HG02678 (cell line): ENCODE results near the gene NAT14.

Experiments
- ATAC-seq: cut with Tn5 transposase; IDR thresholded peaks from one replicate; pipeline ENCODE4 v1.9.1; 2021; ENCODE audit warnings: mild to moderate bottlenecking, moderate library complexity; ENCODE audit not compliant: unreplicated experiment

NAT14 gene

DNA sequence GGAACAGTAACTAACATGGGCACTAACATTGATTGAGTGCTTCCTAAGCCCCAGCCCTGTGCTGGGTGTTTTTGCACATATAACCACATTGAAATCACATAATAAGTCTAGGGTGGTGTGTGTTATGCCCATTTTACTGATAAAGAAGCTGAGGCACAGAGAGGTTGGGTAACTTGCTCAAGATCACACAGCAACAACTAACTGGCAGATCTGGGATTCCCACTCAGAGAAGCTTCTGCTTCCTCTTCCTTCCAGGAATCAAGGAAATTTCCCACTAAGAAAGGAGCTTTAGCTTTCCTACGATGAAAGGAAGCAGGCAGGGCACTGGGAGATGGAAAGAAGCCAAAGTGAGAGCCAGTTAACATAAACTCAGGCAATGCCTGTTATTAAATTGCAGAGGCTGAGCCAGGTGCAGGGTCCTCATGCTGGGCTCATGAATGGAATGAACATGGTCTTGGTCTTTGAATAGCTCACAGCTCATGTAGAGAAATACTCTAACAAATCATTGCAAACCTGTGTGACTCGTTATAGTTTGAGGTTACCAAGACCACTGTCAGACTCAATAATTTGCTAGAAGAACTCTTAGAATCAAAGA is 13.4 kb downstream of the NAT14 start:
- ATAC-seq, result no peak

DNA sequence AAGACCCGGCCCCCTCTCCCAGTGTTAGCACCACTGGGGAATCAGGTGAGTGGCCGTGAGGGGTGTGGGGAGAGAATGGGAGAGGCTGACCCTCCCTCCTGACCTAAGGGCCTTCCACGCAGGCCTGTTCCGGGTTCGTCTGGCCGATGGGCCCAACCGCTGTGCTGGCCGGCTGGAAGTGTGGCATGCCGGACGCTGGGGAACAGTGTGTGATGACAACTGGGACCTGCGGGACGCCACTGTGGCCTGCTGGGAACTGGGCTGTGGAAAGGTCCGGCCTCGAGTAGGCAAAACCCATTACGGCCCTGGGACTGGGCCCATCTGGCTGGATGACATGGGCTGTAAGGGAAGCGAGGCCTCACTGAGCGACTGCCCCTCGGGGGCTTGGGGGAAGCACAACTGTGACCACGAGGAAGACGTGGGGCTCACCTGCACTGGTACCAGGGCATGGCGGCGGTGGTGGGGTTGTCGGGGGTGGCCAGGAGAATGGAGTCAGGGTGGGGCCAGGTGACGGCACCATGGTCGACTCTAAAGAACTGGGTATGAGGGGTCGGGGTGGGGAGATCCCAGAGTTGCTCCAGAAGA is 15.5 kb downstream of the NAT14 start:
- ATAC-seq, result no peak

DNA sequence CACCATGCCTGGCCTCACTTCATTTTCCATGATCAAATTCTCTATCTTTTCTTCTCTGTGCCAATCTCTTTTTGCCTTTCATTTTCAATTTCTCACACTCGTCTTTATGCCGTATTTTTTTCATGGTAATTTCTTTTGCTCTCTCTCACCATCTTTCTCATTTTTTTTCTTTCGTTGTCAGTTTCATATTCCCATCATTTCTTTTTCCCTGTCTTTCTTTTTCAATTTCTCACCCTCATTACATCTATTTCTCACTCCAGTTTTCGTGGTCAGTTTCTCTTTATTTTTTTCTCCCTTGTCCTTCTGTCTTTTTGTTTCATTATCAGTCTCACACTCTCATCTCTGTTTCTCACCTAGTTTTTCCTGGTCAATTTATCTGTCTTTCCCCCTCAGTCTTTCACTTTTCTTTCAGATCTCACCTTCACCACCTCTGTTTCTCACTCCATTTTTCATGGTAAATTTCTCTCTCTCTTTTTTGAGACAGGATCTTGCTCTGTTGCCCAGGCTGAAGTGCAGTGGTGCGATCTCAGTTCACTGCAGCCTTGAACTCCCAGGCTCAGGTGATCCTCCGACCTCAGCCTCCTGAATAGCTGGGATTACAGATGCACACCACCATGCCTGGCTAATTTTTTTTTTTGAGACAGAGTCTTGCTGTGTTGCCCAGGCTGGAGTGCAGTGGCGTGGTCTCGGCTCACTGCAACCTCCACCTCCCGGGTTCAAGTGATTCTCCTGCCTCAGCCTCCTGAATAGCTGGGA is 17.4 kb downstream of the NAT14 start:
- ATAC-seq, result no peak

DNA sequence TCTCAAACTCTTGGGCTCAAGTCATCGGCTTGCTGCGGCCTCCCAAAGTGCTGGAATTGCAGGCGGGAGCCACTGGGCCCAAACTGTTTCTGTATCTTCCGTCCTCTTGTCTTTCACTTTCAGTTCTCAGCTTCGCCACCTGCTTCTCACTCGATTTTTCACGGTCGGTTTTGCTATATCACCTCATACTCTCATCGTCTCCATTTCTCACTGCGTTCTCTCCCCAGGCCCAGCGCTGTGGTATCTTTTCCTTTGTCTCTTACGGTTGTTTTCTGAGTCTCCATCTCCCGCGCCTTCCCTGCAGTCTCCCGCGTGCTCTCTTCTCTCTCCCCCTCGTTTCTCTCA is 18.1 kb downstream of the NAT14 start:
- ATAC-seq, result no peak

DNA sequence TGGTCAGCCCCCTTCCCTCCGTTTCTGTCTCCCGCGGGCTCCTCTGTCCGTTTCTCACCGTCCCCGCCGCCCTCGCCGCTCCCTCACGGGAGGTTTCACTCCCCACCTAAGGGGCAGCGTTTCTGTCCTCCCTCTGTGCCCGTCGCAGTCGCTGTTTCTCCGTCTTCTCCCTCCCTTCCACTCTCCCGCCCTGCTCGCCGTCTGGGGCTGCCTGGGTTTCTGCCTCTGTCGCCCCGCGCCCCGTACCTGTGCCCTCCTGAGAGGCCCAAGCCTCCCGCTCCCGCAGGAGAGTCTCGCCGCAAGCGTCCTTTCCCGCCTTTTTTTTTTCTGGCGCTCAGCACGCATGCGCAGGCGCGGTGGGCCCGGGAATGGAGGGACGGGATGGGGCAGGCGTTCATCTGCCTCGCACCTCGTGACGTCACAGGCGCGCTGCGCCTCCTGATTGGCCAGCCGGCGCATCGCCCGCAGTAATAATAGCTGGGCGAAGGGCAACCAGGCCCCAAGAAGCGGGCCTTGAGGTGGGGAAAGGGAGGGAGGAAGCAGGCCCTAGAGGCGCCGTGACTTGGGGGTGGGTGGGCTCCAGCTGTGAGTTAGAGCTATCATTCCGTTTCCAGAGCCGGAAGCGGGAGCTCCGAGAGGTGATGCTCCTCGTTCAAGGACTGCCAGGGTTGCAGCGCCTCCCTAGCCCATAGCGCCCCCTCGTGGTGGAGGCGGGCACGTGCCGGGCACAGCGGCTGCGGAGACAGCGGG is 18.7 kb downstream of the NAT14 start:
- peak; percentile 91 for ATAC-seq

DNA sequence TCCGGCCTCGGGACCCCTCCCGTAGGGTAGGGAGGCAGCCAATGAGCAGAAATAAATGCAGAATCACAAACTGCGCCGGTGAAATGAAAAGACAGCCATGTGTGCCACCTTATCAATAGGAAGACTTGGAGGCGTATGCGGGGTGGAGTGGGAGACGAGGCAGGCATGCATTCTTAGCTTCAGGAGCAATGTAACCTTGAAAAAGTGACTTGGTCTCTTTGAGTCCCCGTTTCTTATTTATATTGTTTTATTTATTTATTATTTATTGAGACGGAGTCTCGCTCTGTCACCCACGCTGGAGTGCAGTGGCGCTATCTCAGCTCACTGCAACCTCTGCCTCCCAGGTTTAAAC is 19.2 kb downstream of the NAT14 start:
- no peak for ATAC-seq

DNA sequence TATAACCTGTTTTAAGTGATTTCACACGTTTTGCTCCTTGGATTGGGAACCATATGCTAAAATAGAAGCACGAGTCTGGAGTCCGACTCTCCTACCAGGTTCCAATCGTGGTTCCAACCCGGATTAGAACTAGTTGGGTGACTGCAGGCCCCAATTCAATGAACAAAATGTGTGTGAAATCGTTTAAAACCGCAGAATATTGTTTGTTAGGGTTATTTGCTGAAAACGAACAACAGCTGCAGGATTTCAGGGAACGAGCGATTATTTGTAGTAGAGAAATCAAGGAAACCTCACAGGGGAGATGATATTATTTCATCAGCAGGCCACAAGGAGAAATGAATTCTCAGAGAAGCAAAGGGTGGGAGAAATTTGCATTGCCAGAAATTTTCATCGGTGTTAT is 20.0 kb downstream of the NAT14 start:
- no peak for ATAC-seq

DNA sequence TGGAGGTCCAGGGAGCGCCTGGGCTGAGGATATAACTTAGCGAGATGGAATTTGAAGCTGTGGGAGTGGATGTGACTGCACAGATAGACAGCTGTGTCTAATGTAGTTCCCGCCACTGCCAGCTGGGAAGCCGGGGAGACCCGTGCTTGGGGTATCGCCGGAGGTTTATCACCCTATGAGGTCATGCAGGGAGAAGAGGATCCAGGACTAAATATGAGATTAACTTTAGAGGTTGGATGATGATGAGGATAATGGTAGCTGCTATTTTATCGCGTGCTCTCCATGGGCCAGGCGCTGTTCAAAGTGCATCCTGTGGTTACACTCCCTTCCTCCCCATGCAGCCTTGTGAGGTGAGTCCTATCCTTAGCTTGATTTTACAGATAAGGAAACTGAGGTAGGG is 23.1 kb downstream of the NAT14 start:
- no peak for ATAC-seq

DNA sequence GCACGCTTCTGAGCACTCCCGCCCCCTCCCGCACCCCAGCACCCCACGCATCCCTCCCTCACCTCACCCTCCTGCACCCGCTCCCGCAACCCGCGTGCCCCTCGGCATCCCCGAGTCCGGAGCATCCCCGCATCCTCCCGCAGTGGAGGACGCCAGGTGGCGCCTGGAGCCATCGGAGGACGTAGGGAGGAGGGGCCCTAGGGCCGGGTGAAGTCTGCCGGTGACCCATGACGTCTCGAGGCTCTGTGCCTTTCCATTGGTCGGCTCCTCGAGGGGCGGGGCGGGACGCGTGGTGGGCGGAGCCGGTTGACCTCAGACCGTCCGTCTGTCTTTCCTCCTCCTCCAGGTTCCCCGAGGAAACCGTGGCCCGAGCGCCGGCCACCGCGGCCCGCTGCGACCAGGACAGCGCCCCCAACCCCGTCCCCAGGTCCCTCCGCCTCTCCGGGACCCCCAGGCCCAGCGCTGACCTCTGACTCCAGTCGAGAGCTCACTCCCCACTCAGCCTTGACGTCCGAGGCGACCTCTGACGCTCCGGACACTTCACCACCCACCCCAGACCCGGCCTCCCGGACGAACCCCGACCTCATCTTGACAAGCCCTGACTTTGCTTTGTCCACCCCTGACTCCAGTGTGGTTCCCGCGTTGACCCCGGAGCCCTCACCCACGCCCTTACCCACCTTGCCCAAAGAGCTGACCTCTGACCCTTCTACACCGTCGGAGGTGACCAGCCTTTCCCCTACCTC is 32.1 kb downstream of the NAT14 start:
- ATAC-seq, result peak; percentile 98

DNA sequence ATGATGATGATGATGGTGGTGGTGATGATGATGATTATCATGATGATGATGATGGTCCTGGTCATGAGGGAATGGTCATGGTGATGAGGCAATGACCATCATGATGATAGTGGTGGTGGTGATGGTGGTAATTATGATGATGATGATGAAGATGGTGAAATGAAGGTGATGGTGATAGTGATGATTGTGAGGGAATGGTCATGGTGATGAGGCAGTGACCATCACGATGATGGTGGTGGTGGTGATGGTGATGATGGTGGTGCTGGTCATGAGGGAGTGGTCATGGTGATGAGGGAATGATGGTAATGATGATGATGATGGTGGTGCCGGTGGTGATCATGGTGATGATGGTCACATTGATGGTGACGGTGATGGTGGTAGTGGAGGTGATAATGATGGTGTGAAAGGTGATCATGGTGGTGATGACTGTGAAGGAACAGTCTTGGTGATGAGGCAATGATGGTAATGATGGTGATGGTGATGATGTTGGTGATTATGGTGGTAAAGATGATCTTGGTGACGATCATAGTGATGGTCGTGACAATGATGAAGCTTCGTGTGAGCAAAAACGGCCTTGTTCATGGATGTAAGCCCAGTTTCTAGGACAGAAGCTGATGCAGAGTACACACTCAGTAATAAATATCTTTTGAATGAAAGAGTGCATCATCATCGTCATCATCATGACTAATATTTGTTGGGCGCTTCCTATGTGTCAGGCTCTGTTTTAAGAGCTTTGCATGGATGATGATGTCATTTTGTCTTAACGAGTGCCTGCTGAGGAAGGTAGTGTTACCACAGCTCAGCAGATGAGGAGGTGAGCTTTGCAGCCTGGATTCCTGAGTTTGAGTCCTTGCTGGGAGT is 34.7 kb downstream of the NAT14 start:
- no peak for ATAC-seq

DNA sequence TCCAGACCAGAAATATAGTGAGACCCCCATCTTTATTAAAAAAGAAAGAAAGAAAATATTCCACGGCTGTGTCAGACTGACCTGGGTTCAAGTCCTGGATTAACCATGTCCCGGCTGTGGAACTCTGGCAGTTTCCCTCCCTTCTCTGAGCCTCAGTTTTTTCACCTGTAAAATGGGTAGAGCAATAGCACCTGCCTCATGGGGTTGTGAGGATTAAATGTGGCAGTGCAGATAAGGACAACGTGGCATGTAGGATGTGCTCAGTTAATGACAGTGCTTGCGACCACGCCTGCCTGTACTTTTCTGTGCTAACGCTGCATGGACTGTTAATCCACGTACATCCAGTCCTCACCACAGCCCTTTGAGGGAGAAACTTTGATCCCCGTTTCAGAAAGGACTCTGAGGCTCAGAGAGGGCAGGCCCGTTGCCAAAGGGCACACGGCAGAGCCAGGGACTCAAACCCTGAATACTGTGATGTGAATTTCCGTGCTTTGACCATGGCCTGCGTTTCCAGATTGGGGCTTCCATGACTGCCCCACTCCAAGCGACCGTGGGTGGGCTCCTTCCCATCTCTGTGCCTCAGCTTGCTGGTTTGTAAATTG is 35.8 kb downstream of the NAT14 start:
- no peak for ATAC-seq

DNA sequence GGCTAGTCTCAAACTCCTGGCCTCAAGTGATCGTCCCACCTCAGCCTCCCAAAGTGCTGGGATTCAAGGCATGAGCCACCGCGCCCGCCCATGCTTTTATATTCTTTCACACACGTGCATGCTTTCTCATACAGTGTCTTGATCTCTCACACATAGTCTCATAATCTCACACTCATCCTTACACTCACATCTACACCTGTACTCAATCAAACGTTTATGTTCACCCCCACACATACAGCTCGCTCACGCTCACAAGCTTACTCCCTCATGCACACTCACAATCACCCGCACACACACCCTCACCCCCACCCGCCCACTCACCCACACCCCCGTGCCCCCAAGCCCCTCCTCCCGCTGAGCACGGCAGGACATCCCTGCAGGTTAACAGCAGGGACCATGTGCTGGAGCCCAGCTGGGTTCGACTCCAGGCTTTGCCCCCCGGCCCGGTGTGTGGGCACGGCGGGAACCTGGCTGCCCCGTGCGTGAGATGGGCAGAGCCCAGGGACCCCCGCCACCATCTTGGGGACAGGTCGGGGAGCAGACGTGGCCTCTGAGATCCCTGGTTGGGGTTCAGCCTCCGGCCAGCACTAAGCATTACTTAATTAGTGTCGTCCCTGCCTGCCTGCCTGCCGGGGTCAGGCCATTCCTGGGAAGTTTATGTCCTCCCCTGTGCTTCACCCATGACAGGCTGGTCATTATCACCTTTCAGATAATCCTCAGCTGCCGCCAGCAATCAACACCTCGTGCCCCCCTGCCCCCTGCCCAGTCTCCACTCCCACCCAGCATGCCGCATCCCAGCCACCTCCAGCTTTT is 40.5 kb downstream of the NAT14 start:
- no peak for ATAC-seq

DNA sequence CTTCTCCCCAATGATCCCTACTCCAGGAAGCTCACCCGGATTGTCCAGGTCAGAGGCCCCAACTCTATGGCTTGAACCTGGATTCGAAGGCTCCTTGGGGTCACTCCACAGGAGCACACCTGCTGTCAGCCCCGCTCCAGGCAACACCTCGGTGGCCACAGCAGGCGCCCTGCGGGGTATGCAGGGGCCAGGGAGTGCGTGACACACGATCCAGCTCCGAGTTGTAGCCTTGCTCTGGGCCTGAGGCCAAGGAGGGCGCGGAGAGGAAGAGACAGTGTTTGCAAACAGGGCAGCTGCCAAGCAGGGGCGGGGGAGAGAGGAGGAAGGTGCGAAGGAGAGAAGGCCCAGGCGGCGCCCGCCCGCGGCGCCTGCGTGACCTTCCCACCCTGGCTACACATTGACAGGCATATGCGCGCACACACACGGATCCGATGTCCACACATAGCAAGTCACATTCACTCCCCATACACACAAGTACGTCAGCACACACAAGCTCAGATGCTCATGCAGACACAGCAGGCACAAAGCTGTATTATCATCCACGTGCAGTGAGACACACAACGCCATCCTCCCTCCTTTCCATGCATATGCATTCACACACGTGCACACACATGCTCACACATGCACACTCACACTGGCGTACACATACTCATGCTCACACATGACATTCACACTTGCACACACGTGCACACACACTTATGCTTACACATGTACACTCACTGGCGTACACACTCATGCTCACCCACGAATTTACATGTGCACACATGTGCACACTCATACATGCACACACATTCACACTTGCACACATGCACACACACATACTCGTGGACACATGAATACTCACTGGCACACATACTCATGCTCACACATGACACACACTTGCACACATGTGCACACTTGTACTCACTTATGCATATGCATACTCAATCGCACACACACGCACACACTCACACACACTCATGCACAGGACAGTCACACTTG is 41.5 kb downstream of the NAT14 start:
- no peak for ATAC-seq

DNA sequence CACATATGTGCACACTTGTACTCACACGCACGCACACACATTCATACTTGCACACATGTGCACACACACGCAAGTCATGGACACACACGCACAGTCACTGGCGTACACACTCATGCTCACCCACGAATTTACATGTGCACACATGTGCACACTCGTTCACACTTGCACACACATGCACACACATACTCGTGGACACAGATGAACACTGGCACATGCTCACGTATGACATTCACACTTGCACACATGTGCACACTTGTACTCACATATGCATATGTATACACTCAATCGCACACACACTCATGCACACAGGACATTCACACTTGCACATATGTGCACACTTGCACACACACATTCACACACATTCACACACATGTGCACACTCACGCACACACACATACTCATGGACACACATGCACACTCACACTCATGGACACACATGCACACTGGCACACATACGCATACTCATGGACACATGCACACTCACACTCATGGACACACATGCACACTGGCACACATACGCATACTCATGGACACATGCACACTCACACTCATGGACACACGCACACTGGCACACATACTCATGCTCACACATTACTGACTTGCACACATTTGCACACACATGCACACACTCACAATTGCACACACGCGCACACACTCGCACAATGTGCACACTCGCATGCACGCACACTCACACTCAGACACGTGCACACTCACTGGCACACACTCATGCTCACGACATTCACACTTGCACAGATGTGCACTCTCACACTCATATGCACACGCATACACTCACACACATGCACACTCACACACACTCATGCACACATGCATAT is 42.4 kb downstream of the NAT14 start:
- ATAC-seq, result no peak

DNA sequence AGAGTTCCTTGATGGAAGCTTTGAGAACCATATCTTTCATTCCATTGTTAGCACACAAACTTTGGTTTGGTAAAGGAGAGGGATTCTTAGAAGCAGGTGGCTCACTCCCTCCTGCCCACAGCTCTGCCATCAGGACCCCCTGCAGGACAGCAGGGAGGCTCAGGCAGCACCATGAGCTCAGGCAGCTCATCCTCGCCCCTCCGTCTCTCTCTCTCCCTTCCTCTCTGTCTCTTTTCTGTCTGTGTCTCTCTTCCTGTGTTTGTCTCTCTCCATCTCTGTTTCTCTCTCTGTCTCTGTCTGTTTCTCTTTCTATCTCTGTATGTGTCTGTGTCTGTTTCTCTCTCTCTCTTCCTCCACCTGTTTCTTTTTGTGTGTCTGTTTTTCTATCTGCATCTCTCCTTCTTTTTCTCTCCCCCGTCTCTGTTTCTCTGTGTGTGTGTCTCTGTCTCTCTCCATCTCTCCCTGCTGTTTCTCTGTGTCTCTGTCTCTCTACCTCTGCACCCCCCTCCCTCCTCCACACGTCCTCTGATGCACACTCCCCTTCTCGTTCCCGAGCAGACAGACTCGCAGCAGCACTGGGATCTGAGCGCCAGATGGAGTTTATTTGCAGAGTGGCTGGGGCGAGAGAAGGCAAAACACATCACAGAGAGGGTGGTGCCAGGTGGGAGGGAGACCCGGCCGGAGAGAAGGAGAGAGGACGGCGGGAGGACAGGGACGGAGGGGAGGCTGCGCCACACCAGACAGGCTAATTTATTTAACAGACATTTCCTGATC is 43.2 kb downstream of the NAT14 start:
- no peak for ATAC-seq

DNA sequence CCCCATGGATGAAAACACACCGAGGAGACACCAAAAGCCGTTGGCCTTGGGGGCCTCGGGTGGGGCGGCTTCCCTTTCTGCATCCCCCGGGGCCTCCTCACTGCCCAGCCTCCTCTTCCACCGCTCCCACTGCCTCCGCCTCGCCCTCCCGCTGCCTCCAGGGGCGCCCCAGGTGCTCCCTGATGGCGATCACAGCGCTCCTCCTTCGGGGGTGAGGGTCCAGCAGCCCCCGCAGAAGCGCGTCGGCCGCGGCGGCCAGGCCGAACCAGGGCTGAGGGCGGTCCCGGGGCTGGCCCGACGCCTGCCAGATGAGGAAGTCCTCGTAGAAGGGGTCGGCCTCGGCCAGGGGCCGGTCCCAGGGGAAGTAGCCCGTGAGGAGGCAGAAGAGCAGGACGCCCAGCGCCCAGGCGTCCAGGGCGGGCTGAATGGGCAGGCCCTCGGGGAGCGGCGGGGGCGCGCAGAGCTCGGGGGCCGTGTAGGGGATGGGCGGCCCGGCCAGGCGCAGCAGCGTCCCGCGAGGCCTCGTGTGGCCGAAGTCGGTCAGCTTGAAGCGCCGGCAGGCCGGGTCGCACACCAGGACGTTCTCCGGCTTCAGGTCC is 44.7 kb downstream of the NAT14 start:
- no peak for ATAC-seq
